NB4 (cell line): Measurements from ENCODE around the gene PERCC1.

Source experiments
- DNase-seq: peaks from one replicate; pipeline ENCODE4 v3.0.0; 2010; ENCODE audit warnings: low read depth
- H3K4me3 ChIP-seq: one replicate; pipeline ENCODE4 v1.5.1; 2011; ENCODE audit warnings: mild to moderate bottlenecking, low read depth, low read length, moderate library complexity
- MAX ChIP-seq: IDR thresholded peaks from 2 replicates; pipeline ENCODE4 v1.6.1; 2011; ENCODE audit warnings: low read depth, low read length
- MYC ChIP-seq: IDR thresholded peaks from 2 replicates; pipeline ENCODE4 v1.6.1; 2011; ENCODE audit warnings: low read depth, low read length
- POLR2A ChIP-seq: IDR thresholded peaks from 2 replicates; pipeline ENCODE4 v1.6.1; 2011; ENCODE audit warnings: mild to moderate bottlenecking; ENCODE audit not compliant: insufficient read length; ENCODE audit errors: extremely low read depth
- TF ChIP-seq, protein P1 (sequence below): IDR thresholded peaks from one replicate; pipeline ENCODE4 v1.5.1; 2012; ENCODE audit warnings: low read depth, low read length

PERCC1 gene

GRCh38 chr16:1434644-1435592, 4.0 kb downstream of the PERCC1 start:
- DNase-seq, result no peak
- no peak overlapping the region for H3K4me3 ChIP-seq
- no peak for TF ChIP-seq POLR2A
- TF ChIP-seq MYC, result no peak
- TF ChIP-seq, protein P1, sequence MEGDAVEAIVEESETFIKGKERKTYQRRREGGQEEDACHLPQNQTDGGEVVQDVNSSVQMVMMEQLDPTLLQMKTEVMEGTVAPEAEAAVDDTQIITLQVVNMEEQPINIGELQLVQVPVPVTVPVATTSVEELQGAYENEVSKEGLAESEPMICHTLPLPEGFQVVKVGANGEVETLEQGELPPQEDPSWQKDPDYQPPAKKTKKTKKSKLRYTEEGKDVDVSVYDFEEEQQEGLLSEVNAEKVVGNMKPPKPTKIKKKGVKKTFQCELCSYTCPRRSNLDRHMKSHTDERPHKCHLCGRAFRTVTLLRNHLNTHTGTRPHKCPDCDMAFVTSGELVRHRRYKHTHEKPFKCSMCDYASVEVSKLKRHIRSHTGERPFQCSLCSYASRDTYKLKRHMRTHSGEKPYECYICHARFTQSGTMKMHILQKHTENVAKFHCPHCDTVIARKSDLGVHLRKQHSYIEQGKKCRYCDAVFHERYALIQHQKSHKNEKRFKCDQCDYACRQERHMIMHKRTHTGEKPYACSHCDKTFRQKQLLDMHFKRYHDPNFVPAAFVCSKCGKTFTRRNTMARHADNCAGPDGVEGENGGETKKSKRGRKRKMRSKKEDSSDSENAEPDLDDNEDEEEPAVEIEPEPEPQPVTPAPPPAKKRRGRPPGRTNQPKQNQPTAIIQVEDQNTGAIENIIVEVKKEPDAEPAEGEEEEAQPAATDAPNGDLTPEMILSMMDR, result no peak
- no peak for TF ChIP-seq MAX

- DNase-seq, result no peak
- TF ChIP-seq MYC (no peak), POLR2A (no peak), MAX (no peak)
- TF ChIP-seq, protein P1, result no peak
- no peak overlapping the region for H3K4me3 ChIP-seq
Measured at GRCh38 chr16:1435921-1436697, 5.2 kb downstream of the PERCC1 start.

DNA sequence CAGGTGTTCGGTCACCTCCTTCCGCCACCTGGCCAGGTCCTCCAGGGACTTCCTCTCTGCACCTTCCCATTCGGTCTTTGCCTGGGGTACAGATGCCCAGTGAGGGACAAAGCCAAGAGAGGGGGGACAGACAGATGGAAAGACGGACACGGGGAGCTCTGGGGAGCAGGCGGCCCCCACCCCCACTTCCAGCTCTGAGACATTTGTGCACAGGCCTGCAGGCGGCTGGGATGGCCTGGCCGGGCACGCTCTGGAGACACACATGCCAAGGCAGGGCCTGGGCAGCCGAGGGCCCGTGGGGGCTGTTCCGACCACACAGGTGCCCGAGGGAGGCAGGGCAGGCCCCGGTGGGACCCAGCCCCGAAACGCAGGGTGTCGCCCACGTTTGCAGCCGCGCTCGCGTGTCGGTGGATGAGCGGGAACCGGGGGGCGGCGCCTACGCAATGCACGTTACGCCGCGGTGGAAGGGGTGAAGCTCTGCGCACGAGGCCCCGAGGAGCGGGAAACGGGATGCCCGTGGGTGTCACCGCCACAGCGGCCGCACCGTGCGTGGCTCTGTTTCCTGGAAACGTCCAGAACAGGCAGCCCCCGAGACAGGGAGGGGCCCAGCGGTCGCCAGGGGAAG, 6.0 kb downstream of the PERCC1 start:
- TF ChIP-seq, protein P1, result no peak
- no peak for TF ChIP-seq MAX
- no peak for TF ChIP-seq MYC
- no peak for TF ChIP-seq POLR2A
- no peak overlapping the region for H3K4me3 ChIP-seq
- DNase-seq, result no peak

DNA sequence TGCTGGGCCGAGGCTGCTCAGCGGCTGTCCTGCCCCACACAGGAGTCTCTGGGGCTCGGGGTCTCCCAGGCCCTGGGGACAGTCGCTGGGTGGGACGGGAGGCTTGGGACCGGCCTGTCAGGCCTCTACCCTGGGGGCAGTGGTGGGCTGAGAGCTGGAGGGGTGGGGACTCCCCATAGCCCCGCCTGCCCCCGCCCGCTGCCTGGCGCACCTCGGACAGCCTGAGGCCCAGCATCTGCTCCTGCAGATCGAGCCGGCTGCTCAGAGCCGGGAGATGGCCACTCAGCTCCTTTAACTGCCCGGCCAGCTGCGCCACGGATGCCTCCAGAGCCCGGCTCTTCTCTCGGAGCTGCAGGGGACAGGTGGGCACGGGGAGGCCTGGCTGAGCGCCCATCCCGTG, 6.7 kb downstream of the PERCC1 start:
- no peak for DNase-seq
- no peak for TF ChIP-seq MAX
- TF ChIP-seq MYC, result no peak
- TF ChIP-seq, protein P1, result no peak
- TF ChIP-seq POLR2A, result no peak
- H3K4me3 ChIP-seq, result no peak overlapping the region

DNA sequence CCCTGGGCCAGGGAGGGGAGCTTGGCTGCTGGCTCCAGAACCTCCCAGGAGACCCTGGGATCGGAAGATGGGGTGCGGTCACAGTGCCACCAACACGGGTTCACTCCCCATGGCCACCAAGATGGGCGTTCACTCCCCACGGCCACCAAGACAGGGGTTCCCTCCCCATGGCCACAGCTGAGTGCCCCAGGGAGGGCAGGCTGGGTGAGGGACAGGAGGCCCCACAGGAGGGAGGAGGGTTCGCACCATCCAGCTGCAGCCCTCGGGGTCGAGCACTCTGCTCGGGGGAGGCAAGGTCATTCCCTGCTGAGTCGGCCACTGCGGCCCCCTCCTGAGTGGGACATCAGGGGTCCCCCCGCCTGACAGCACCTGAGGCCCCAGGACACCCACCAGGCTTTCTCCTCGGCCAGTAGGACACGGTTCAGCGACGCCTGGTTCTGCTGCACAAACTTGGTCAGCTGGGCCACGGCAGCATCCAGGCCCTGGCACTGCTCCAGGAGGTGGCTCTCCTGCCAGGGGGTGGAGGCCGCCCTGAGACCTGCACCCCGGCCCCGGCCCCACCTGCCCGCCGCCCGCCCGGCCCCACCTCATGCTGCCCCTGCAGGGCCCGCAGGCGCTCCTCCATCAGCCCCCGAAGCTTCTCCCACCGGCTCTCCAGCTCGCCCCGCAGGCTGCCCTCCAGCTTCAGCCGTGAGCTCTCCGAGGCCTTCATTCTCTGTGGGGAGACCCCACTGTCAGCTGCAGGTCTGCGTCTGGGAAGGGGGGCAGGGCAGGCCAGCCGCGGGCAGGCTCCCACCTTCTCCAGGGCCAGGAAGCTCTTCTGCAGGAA, 7.6 kb downstream of the PERCC1 start:
- no peak overlapping the region for H3K4me3 ChIP-seq
- DNase-seq, result no peak
- TF ChIP-seq POLR2A (no peak), MAX (no peak), MYC (no peak)
- TF ChIP-seq, protein P1, result no peak
